GM21786 (cell line): Measurements from ENCODE around the gene SLIT3.

Source experiments
- ATAC-seq: cut with Tn5 transposase; IDR thresholded peaks from one replicate; pipeline ENCODE4 v1.9.1; 2021; ENCODE audit not compliant: unreplicated experiment

Gene SLIT3

DNA sequence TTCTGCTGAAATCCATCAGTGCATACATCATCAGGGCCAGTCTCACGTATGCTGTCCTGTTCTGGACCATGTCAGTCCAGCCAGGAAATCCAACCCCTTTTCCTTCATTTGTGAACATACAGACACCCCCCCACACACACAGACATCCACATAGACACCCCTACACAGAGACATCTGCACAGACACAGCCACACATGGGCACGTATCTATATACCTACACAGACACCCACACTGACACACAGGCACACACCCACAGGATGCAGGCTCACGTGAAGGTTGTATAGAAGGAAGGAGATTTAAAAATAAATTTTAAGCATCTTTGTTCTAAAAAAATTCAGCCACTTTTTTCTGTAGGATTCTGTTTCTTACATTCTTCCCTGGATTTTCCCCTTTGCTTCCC lies 325.6 kb downstream of the SLIT3 start:
- ATAC-seq: no peak

DNA sequence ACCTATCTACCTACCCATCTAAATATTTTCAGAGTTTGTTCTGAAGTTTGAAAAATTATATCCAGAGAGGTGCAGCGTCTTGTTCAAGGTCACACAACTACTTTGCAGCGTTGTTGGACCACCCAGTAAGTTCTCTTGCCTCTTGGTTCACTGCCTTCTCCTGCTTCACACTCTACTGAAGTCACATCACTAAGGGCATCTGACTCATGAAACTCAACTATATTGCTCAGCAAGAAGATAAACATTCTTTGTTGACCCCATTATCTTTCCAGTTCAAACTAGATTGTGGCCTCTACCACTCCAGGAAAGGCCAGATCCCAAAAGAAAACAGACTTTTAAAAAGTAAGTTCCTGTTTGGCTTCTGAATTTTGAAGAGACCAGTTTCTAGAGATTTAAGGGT lies 326.9 kb downstream of the SLIT3 start:
- ATAC-seq: no peak

GRCh38 chr5:168972731-168973130 lies 328.2 kb downstream of the SLIT3 start:
- no peak for ATAC-seq

DNA sequence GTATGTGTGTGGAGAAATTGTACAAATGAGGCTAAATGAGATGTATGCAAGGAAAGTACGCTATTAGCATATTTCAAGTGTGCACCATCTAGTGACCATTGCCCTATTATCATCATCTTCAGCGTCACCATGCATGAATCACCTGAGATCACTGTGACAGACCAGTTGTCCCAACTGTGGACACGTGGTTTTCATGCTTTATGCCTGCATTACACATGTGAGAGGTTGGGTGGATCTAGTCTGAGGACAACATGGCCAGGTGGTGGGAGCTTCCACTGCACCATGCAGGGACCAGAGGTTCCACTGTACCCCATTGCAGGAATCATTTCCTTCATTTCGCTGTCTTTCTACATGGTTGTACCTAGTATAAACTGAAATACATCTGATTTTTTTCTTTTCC lies 329.8 kb downstream of the SLIT3 start:
- no peak for ATAC-seq

DNA sequence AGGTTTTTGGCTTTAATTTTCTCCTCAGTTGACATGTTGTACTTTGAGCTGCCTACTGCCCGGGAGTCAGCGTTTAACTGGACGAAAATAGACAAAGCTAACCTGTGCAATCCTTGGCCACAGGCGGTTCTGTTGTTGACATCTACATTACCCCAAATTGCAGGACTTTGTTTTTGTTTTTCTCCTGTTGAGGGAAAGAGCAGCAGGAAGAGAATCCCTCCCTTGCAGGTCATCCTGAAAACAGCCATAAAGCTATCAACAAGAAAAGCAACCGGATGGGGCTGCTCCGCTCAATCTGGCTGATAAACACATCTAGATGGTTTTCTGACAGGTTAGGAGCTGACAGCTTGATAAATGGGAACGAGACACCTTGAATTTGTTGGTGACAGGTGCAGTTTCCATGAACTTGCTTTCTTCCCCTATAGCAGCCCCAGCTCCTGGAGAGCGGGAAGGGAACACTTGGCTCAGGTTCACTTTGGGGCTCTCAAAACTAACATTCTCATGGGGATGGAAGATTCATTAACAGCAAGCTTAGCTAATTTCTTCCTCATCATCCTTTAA lies 331.5 kb downstream of the SLIT3 start:
- ATAC-seq: no peak

DNA sequence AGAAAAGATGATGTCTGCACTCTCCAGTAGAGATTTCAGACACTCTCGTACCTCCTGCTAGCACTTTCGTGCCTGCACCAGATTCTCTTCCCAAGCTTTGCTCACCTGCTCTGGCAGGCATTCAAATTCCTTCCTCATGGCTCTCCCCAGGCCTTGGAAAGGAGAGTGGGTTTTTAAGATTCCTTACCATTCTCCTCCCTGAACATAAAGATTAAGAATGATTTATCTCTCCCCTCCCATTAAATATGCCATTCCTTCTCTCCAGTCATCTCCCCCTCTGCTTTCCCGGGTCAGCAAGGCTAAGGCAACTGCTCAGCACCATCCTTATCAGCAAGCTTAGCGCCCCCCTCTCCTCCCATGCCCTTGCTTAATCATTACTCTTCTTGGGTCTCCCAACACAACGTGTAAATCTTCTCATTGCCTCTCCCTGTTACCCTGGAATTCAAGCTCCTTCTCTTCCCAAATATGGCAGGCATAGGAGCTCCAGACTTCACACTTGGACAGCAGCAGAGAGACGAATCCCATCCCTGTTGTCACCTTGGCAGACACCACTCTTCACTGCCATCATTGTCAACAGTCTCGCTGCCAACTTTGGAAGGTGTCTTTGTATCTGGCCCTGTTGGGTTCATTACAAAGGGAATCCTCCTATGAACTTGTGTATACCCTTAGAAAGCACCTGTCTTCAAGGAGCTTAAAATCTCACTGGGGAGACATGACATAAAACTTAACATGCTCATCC lies 332.9 kb downstream of the SLIT3 start:
- ATAC-seq: no peak

DNA sequence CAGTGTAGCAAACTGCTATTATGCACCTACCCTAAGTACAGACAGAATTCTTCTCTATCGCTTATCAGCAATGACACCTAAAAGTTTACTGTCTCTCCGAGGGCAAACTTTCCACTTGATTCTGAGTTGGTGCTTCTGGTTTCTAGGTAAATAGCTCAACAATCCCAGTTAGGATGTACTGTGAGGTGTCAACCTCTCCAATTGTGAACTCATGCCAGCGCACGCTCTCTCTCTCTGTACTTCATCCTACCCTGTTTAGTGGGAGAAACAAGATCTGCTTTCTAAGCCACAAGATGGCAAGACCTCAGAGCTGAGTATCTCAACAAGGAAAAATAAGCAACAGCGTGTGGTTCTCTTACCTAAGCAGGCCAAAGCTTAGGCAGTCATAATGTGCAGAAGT lies 335.3 kb downstream of the SLIT3 start:
- ATAC-seq: no peak

DNA sequence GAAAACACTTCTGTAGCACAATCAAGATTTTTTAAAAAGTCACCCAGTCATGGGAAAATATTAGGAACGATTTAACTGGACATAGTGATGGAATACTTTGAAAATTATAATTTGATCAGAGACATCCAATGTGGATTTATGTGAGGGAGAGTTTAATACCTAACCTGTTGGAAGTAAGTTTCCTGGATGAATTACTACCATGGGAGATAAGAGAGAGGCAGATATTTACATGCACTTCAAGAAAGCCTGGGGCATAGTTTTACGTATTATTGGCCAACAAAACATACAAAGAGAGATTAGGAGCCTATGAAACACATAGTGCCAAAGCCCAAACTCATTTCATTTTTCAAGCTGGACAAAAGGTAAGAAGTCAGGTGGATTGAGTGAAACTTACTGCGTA lies 336.8 kb downstream of the SLIT3 start:
- no peak for ATAC-seq

GRCh38 chr5:168962306-168962705 lies 338.6 kb downstream of the SLIT3 start:
- ATAC-seq: no peak

GRCh38 chr5:168961681-168962080 lies 339.3 kb downstream of the SLIT3 start:
- no peak for ATAC-seq

DNA sequence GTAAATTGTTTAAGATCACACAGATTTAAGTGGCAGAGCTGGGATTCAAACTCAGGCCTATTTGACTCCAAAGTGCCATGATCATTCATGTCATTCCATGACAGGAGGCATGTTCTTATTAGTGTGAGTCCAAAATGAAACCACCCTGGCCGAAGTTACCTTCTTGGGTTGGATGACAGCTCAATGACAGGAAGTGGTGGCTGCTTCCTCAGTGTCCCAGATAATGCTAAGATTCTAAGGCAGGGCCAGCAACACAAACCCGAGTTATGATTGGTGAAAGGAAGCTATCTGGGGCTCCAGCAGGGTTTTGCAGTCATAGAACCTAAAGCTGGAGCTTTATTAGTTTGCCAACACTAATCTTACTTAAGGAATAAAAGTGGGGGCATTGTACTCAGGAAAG lies 340.4 kb downstream of the SLIT3 start:
- ATAC-seq: no peak

GRCh38 chr5:168953351-168953750 lies 347.6 kb downstream of the SLIT3 start:
- no peak for ATAC-seq

- ATAC-seq: no peak
These were observed 348.7 kb downstream of the SLIT3 start for GRCh38 chr5:168952196-168952595.

DNA sequence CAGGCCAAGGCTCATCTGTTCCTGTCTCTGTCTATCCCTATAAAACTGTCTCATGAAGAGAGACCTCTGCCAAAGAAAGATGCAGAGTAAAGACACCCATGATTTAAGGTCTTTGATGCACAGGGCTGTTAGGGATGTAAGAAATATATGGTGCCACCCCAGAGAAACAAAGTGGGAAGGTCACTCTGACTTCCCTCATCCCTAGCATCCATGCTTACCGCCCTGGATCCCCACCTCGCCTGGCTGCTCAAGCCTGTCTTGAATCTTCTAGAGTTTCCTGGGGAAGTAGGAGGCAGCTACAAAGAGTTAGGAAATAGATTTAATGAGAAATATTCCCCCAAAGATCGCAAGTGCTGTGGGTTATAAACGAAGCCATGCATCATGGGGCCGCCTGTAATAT lies 349.2 kb downstream of the SLIT3 start:
- ATAC-seq: no peak

DNA sequence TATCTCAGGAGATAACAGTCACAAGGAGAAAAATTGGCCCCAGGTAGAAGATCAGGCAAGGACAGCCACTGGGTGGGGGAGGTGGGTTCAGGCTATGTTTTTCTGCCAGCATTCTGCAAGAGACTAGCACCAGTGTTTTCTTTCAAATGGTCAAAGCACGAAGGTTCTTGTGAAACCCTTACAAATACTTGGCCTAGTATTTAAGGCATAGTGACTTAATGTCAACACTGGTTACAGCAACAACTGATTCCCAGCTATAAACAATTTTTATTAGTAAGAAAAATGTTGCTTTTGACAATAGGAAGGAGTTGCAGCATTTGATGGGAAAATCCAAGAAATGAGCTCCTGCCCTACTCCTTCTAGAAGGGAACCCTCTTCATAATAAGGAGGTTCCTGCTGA lies 349.6 kb downstream of the SLIT3 start:
- ATAC-seq: no peak

DNA sequence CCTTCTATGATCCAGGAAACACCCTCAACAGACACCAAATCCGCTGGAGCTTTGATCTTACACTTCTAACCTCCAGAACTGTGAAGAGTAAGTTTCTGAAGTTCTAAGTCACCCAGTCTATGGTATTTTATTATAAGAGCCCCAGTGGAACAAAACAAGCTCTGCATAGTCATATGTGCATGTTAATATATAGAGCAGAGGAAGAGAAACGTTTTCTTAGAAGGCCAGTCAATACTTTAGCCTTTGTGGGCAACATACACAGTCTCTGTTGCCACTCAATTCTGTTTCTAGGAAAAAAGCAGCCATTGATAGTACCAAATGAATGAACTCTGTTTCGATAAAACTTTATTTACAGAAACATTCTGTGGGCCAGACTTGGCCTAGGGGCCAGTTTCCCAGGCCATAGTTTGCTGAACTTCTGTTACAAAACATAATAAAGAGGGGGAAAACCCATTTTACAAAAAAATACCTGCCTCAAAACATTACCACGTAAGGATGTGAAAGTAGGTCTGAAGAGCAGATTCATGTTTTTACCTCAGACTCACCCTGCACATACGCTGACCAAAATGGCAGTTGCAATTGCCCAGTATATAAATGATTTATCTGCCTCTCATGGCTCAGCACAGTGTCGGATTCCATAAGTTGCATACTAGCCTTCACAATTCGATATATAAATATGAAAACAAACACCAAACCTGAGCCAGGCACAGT lies 350.5 kb downstream of the SLIT3 start:
- ATAC-seq: no peak

GRCh38 chr5:168948746-168949145 lies 352.2 kb downstream of the SLIT3 start:
- no peak for ATAC-seq

GRCh38 chr5:168947212-168947868 lies 353.6 kb downstream of the SLIT3 start:
- ATAC-seq: no peak

DNA sequence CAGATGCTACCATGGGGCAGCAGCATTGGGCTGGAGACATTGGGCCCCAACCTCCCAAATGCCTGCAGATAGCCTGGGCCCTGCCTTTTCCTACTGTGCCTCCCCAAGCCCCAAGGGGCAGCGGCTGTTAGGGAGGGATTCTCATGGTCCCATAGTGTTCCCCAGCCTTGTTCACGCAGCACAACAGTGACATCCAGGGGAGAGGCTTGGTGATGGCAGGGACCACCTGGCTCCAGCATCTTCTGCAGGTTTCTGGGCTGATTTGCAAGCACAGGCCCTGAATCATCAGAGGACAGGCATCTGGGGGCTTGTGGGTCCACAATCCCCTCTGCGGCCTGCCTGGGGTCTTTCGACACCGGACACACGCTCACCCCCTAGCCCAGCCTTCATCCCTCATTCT lies 354.6 kb downstream of the SLIT3 start:
- no peak for ATAC-seq

DNA sequence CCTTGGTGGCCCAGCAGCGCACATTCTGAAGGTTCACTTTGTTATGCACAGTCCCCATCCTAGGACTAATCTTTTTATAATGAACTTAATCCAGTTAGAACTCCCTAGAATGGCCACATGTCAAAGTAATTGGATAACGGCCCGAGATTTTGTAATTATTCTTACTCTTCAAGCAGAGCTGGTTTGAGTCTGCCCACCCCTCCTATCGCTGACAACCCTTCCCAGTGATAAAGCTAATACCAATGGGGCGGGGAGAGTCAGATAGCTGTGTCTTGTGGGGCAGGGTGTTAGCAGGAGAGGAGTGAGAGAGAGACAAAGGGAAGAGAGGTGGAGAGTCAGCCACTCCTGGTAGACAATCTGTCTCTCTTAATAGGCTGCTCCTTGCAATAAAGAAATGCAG lies 356.9 kb downstream of the SLIT3 start:
- no peak for ATAC-seq

DNA sequence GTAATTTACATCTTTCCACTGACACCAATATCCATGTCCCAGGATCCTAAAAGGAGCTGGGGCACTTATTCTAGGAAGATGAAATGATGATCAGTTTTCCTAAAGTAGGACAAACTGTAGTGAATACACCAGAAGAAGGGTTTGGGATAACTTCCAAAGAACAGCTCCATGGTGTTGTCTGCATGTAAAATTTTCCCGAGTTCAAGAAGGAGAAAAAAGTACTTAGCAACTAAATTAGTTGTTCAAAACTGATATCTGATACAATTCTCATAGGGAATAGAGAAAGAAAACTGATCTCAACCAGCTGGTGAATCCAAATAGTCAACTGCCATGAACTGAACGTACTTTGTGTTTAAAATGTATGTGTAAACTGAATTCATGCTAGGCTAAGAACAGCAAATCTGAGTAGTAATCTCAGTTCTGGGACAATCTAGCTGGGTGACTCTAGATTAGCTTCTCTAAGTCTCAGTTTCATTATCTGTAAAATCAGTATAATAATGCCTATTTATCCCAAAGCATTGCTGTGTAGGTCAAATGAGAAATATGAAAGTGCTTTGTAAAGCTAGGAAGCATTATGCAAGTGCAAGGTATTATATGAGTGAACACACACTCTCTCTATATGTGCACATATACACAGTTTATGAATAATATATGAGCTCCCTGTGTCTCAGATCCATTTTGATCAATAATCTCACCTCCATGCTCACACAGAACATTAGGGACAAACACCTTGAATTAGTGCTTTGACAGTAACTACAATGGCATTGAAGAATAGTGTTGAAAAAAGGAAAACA lies 357.7 kb downstream of the SLIT3 start:
- ATAC-seq: no peak
